Liver (tissue), 9 donors: ENCODE data around the gene L3MBTL1. TPM values are rescaled to one million over a fixed set of nuclear protein-coding genes. Genes with fewer than 3 reads are reported as not detected.

Experiments
- DNase-seq: peaks from one replicate; pipeline ENCODE4 v3.0.0-alpha.2; 2017; ENCODE audit warnings: low spot score
- H3K27ac ChIP-seq, 2 donors: one replicate each; pipeline ENCODE4 v1.7.0; 2013; ENCODE audit warnings: inconsistent platforms in 2 of 2, low read length in 2 of 2, control low read depth in 1 of 2, low read depth in 1 of 2, mild to moderate bottlenecking in 1 of 2
- H3K27me3 ChIP-seq, 4 donors: one replicate each; pipeline versions ENCODE4 v1.6.1 to v1.7.0; 2013; ENCODE audit warnings: low read length in 3 of 4, inconsistent platforms in 1 of 4, mild to moderate bottlenecking in 1 of 4, moderate library complexity in 1 of 4; ENCODE audit not compliant: control insufficient read depth in 4 of 4, insufficient read depth in 4 of 4
- H3K36me3 ChIP-seq, 4 donors: one replicate each; pipeline versions ENCODE4 v1.6.1 to v1.7.0; 2013; ENCODE audit warnings: low read length in 3 of 4, mild to moderate bottlenecking in 3 of 4, low read depth in 1 of 4, moderate library complexity in 1 of 4; ENCODE audit not compliant: control insufficient read depth in 4 of 4, insufficient read depth in 3 of 4
- H3K4me1 ChIP-seq, 4 donors: one replicate each; pipeline versions ENCODE4 v1.6.1 to v1.7.0; 2013; ENCODE audit warnings: low read length in 3 of 4, mild to moderate bottlenecking in 3 of 4, moderate library complexity in 1 of 4; ENCODE audit not compliant: control insufficient read depth in 4 of 4, insufficient read depth in 4 of 4
- H3K4me3 ChIP-seq, 3 donors: one replicate each; pipeline versions ENCODE4 v1.6.1 to v1.7.0; 2013; ENCODE audit warnings: low read length in 3 of 3, control low read depth in 1 of 3, low read depth in 1 of 3, mild to moderate bottlenecking in 1 of 3
- H3K9ac ChIP-seq, 2 donors: one replicate each; pipeline ENCODE4 v1.7.0; 2013; ENCODE audit warnings: low read length in 2 of 2, mild to moderate bottlenecking in 2 of 2, moderate library complexity in 2 of 2, control low read depth in 1 of 2, low read depth in 1 of 2
- H3K9me3 ChIP-seq, 4 donors: one replicate each; pipeline versions ENCODE4 v1.6.1 to v1.7.0; 2013; ENCODE audit warnings: low read length in 3 of 4; ENCODE audit not compliant: control insufficient read depth in 4 of 4
- ATF3 ChIP-seq: IDR thresholded peaks from 2 replicates; pipeline ENCODE4 v1.6.1; 2016; ENCODE audit warnings: antibody characterized with exemption
- EGR1 ChIP-seq, 2 donors: IDR thresholded peaks; 2 replicates each; pipeline ENCODE4 v1.6.1; 2016 to 2018; ENCODE audit warnings: antibody characterized with exemption in 2 of 2, low read depth in 2 of 2
- FOXA1 ChIP-seq: IDR thresholded peaks from 2 replicates; pipeline ENCODE4 v1.6.1; 2016; ENCODE audit warnings: antibody characterized with exemption
- FOXA2 ChIP-seq: IDR thresholded peaks from 2 replicates; pipeline ENCODE4 v1.6.1; 2016; ENCODE audit warnings: antibody characterized with exemption
- HNF4A ChIP-seq, 2 donors: conservative IDR thresholded peaks; 2 replicates each; pipeline ENCODE4 v1.6.1; 2016; ENCODE audit warnings: antibody characterized with exemption in 2 of 2, mild to moderate bottlenecking in 2 of 2
- HNF4G ChIP-seq: IDR thresholded peaks from 2 replicates; pipeline ENCODE4 v1.6.1; 2016; ENCODE audit warnings: antibody characterized with exemption
- JUND ChIP-seq, 2 donors: IDR thresholded peaks; 2 replicates each; pipeline ENCODE4 v1.6.1; 2016; ENCODE audit warnings: antibody characterized with exemption in 2 of 2
- MAX ChIP-seq: IDR thresholded peaks from 2 replicates; pipeline ENCODE4 v1.6.1; 2016; ENCODE audit warnings: antibody characterized with exemption
- NR2F2 ChIP-seq: IDR thresholded peaks from 2 replicates; pipeline ENCODE4 v1.6.1; 2016; ENCODE audit warnings: antibody characterized with exemption
- RAD21 ChIP-seq, 2 donors: IDR thresholded peaks; 2 replicates each; pipeline ENCODE4 v1.6.1; 2016; ENCODE audit warnings: antibody characterized with exemption in 2 of 2, mild to moderate bottlenecking in 2 of 2
- REST ChIP-seq: IDR thresholded peaks from 2 replicates; pipeline ENCODE4 v1.6.1; 2016; ENCODE audit warnings: antibody characterized with exemption, mild to moderate bottlenecking
- RXRA ChIP-seq, 2 donors: IDR thresholded peaks; 2 replicates each; pipeline ENCODE4 v1.6.1; 2017 to 2018; ENCODE audit warnings: antibody characterized with exemption in 2 of 2, mild to moderate bottlenecking in 1 of 2
- SP1 ChIP-seq: IDR thresholded peaks from 2 replicates; pipeline ENCODE4 v1.6.1; 2018; ENCODE audit warnings: antibody characterized with exemption, mild to moderate bottlenecking
- TAF1 ChIP-seq: conservative IDR thresholded peaks from 2 replicates; pipeline ENCODE4 v1.6.1; 2016; ENCODE audit warnings: antibody characterized with exemption, mild to moderate bottlenecking
- YY1 ChIP-seq: IDR thresholded peaks from 2 replicates; pipeline ENCODE4 v1.6.1; 2016; ENCODE audit warnings: antibody characterized with exemption, mild to moderate bottlenecking
- ZBTB33 ChIP-seq: IDR thresholded peaks from 2 replicates; pipeline ENCODE4 v1.6.1; 2016; ENCODE audit warnings: antibody characterized with exemption
- WGBS: extraction: QIAGEN DNeasy Blood & Tissue Kit; methylation state at CpG from one replicate; pipeline ENCODE4 v1.1.7; 2013; 5-methylcytosine and 5-hydroxymethylcytosine counted together
- polyA plus RNA-seq, 2 donors: library from polyadenylated mRNA; stranded (reverse) in 1 of 2; unstranded in 1 of 2; fragments of 200-250 nt in 1 of 2; fragments of >200 nt in 1 of 2; fragmentation: Nextera tagmentation in 1 of 2; extraction: Ambion mirVana in 1 of 2; gene quantifications; one replicate each; pipeline versions ENCODE4 v1.2.1 to v1.2.3, GENCODE V29; 2013 to 2015
- total RNA-seq, 2 donors: library from RNA; depleted of rRNA; stranded (reverse); fragments of >200 nt; gene quantifications; one replicate each; pipeline ENCODE4 v1.2.3, GENCODE V29; 2014
- donor health status: healthy.
- donor health status: healthy.
- donor health status: healthy.
- donor health status: healthy.
- donor health status: healthy.

L3MBTL1 gene
- total and polyA plus RNA-seq, 4 donors: 0.45 to 5.6 (median 2.0) TPM

GRCh38 chr20:43535370-43536004 is 28.0 kb downstream of the L3MBTL1 start:
- DNase-seq: no peak

More at GRCh38 chr20:43535370-43536004, 28.0 kb downstream of the L3MBTL1 start:
- Histone ChIP-seq H3K9me3 (no peaks in the 10 kb centered on the region), H3K27me3 (no peaks in the 10 kb centered on the region), H3K27ac (no peak overlapping the region), H3K4me3 (no peak overlapping the region), H3K9ac (no peak overlapping the region), H3K4me1 (peaks cover 9 to 21% (median 15%) of the 10 kb centered on the region in 4 donors), H3K36me3 (no peaks in the 10 kb centered on the region)
- 86% methylated on average over 7 of the region's 7 CpGs for WGBS
- TF ChIP-seq EGR1 (IDR thresholded peaks at IDR 0.05; ENCODE audit: low read depth in 2 of 2): no peak
- no peak for TF ChIP-seq ZBTB33
- TF ChIP-seq RXRA (IDR thresholded peaks at IDR 0.05): no peak
- TF ChIP-seq RAD21 (IDR thresholded peaks at IDR 0.05): no peak
- no peak for TF ChIP-seq SP1
- TF ChIP-seq HNF4A (conservative IDR thresholded peaks at IDR 0.05): no peak
- TF ChIP-seq MAX: no peak
- no peak for TF ChIP-seq ATF3
- TF ChIP-seq REST: no peak
- no peak for TF ChIP-seq YY1
- TF ChIP-seq FOXA2: no peak
- no peak for TF ChIP-seq FOXA1
- no peak for TF ChIP-seq HNF4G
- TF ChIP-seq NR2F2: no peak
- no peak for TF ChIP-seq JUND (IDR thresholded peaks at IDR 0.05)
- no peak for TF ChIP-seq TAF1
